CD4-positive, alpha-beta T cell treated with Interleukin-15 for 4 hours (primary cell): ENCODE measurements around the gene GDPD5.
A peak's percentile ranks its signal among the peaks of the same experiment; 100 is the strongest.

ENCODE experiments used
- DNase-seq: peaks from one replicate; pipeline ENCODE4 v3.0.0-alpha.2; 2020; ENCODE audit warnings: low spot score

Gene GDPD5

GRCh38 chr11:75472081-75472732 is 53.5 kb downstream of the GDPD5 start:
- no peak for DNase-seq

- DNase-seq: no peak
Observed at GRCh38 chr11:75471176-75471973, 54.4 kb downstream of the GDPD5 start.

- no peak for DNase-seq
Observed at GRCh38 chr11:75470476-75471080, 55.2 kb downstream of the GDPD5 start.

GRCh38 chr11:75469785-75470405 is 55.8 kb downstream of the GDPD5 start:
- DNase-seq: no peak

GRCh38 chr11:75468534-75469340 is 57.0 kb downstream of the GDPD5 start:
- DNase-seq: no peak

- no peak for DNase-seq
Observed at GRCh38 chr11:75467881-75468280, 57.9 kb downstream of the GDPD5 start.

- no peak for DNase-seq
Observed at GRCh38 chr11:75467311-75467710, 58.4 kb downstream of the GDPD5 start.

- no peak for DNase-seq
Observed at GRCh38 chr11:75465701-75466531, 59.8 kb downstream of the GDPD5 start.

- no peak for DNase-seq
Observed at GRCh38 chr11:75463106-75463774, 62.5 kb downstream of the GDPD5 start.

- DNase-seq: no peak
Observed at GRCh38 chr11:75462117-75462653, 63.6 kb downstream of the GDPD5 start.

- no peak for DNase-seq
Observed at GRCh38 chr11:75461151-75461550, 64.6 kb downstream of the GDPD5 start.

GRCh38 chr11:75456596-75457183 is 69.1 kb downstream of the GDPD5 start:
- DNase-seq: no peak

GRCh38 chr11:75454987-75455386 is 70.8 kb downstream of the GDPD5 start:
- DNase-seq: no peak

GRCh38 chr11:75453916-75454655 is 71.7 kb downstream of the GDPD5 start:
- no peak for DNase-seq

GRCh38 chr11:75450826-75451821 is 74.6 kb downstream of the GDPD5 start:
- peak; percentile 16 for DNase-seq

- no peak for DNase-seq
Observed at GRCh38 chr11:75450236-75450635, 75.5 kb downstream of the GDPD5 start.

- DNase-seq: no peak
Observed at GRCh38 chr11:75449776-75450175, 76.0 kb downstream of the GDPD5 start.

GRCh38 chr11:75449271-75449670 is 76.5 kb downstream of the GDPD5 start:
- DNase-seq: no peak
